Measurements from ENCODE around the gene NME7.

DNA sequence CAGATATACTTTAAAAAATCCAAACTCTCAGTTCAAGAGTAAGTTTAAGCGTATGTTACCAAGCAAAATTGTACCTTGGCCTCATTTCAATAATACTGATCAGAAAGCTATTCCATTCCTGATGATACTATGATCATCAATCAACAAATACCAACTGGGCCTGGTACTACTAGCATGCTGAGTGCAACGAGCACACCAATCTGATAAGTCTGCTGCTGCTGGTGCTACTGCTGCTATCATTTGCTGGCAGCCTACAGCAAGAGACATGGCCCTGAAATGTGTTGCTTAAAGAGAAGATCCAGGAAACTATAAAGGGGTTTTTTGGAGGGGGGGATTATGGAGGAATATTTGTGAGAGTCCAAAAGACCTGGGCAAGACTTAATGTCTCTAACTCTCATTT lies 39.7 kb downstream of the NME7 start:
- no peak for TF ChIP-seq POLR2A (IDR thresholded peaks at IDR 0.05)
- TF ChIP-seq, protein P1, sequence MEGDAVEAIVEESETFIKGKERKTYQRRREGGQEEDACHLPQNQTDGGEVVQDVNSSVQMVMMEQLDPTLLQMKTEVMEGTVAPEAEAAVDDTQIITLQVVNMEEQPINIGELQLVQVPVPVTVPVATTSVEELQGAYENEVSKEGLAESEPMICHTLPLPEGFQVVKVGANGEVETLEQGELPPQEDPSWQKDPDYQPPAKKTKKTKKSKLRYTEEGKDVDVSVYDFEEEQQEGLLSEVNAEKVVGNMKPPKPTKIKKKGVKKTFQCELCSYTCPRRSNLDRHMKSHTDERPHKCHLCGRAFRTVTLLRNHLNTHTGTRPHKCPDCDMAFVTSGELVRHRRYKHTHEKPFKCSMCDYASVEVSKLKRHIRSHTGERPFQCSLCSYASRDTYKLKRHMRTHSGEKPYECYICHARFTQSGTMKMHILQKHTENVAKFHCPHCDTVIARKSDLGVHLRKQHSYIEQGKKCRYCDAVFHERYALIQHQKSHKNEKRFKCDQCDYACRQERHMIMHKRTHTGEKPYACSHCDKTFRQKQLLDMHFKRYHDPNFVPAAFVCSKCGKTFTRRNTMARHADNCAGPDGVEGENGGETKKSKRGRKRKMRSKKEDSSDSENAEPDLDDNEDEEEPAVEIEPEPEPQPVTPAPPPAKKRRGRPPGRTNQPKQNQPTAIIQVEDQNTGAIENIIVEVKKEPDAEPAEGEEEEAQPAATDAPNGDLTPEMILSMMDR (IDR thresholded peaks at IDR 0.05 in 4 of 5, conservative IDR thresholded peaks at IDR 0.05 in 1 of 5) = no peak

Measured in gastrocnemius medialis (tissue), 4 donors.